Right lobe of liver (tissue), 4 donors: Measurements from ENCODE around the gene F10.

Experiments used
- CTCF ChIP-seq, 4 donors: fragments of 200-600 bp in 3 of 4; fragments of 450-650 bp in 1 of 4; IDR thresholded peaks; one replicate each; pipeline versions ENCODE4 v1.5.1 to v1.8.0; 2016 to 2022; ENCODE audit warnings: antibody characterized with exemption in 4 of 4, mild to moderate bottlenecking in 2 of 4
- POLR2A ChIP-seq: fragments of 450-650 bp; IDR thresholded peaks from one replicate; pipeline ENCODE4 v1.6.1; 2017; ENCODE audit warnings: antibody characterized with exemption, mild to moderate bottlenecking
- donor health status: DM: no; HTN: no; CAD: no.
- donor health status: DM: no; HTN: no; CAD: no.
- donor health status: DM: no; HTN: yes; CAD: no.

DNA sequence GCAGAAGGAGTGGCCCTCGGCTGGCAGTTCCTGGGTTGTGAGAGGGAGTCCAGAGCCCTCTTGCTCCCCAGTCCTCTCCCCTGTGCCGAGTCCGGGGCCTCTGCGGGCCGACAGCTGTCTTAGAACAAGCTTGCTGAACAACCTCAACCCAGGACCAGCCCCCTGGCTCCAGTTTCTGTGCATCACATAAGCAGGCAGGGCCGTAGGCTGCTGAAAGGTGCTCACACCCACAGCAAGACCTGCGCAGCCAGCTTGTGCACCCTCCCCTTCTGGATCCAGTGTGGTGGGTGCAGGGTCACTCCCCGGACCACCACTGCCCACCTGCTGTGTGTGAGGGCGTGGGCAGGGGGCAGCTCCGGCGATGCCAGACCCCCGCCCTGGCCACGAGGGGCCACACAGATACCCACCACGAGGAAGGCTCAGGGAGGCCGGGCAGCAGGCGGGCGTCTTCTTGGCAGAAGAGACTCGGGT lies 42.2 kb upstream of the F10 start:
- TF ChIP-seq CTCF (IDR thresholded peaks at IDR 0.05) (no peak), POLR2A (no peak)
